HepG2 (cell line): ENCODE measurements around the gene GDA. TPM values are rescaled to one million over a fixed set of nuclear protein-coding genes. Genes with fewer than 3 reads are reported as not detected.
"Not testable (repeated sequence)": the region's sequence is repeated elsewhere in the genome, so short reads cannot be mapped to it uniquely, and the experiment has no call there.

Source experiments
- ATAC-seq: fragments of 200-7000 bp; cut with Tn5 transposase; 3 replicates; pipeline ENCODE4 v1.9.1; 2020; ENCODE audit warnings: mild to moderate bottlenecking, moderate library complexity
- BruUV-seq: library from RNA; stranded (reverse); fragments of 400-500 nt; replicated peaks from 2 replicates; lab custom pipeline; 2021; lab: Mats Ljungman, UMichigan
- CTCF ChIA-PET: fragments of 300-600 bp; formaldehyde crosslinking; extraction: SDS; loops from one replicate; lab custom pipeline; 2021; ENCODE audit warnings: low total read pairs, inconsistent platforms, low intra/inter-chr PET ratio; lab: Yijun Ruan, JAX
- POLR2A ChIA-PET: fragments of 350-600 bp; sonication (Branson Sonifier 250); formaldehyde crosslinking; loops from one replicate; lab custom pipeline; 2020; ENCODE audit warnings: antibody characterized with exemption, inconsistent platforms; lab: Yijun Ruan, JAX
- DNase-seq: peaks from one replicate; pipeline ENCODE4 v3.0.0-alpha.2; 2015; ENCODE audit warnings: low spot score
- FAIRE-seq: peaks from 3 replicates; lab custom pipeline; 2011; peaks lifted over from hg19 to GRCh38; lab: Jason Lieb, UNC
- H2AFZ ChIP-seq: one replicate; pipeline ENCODE4 v1.6.1; 2011; ENCODE audit warnings: low read length, inconsistent platforms
- H3K27ac ChIP-seq: fragments of 300-600 bp; 3 replicates; pipeline ENCODE4 v1.8.0; 2011; ENCODE audit warnings: mixed run types, mild to moderate bottlenecking, mixed read lengths, low read length, inconsistent platforms; ENCODE audit not compliant: insufficient read depth; ENCODE audit errors: extremely low read length
- H3K27me3 ChIP-seq, 2 experiments: fragments of 200-600 bp in 1 of 2; 2 replicates in 1 of 2; 3 replicates in 1 of 2; pipeline versions ENCODE4 v1.6.0 to v1.8.0; 2011; ENCODE audit warnings: low read length in 2 of 2, mild to moderate bottlenecking in 2 of 2, moderate library complexity in 2 of 2, inconsistent platforms in 1 of 2; ENCODE audit not compliant: insufficient read depth in 2 of 2, control insufficient read depth in 1 of 2
- H3K36me3 ChIP-seq, 2 experiments: fragments of 200-600 bp in 1 of 2; replicated peaks in 1 of 2; 2 replicates in 1 of 2; 3 replicates in 1 of 2; pipeline versions ENCODE4 v1.5.1 to v1.8.0; 2011; ENCODE audit warnings: low read length in 2 of 2, inconsistent platforms in 1 of 2; ENCODE audit not compliant: insufficient read depth in 2 of 2, control insufficient read depth in 1 of 2
- H3K4me1 ChIP-seq: 2 replicates; pipeline ENCODE4 v1.5.1; 2012; ENCODE audit warnings: low read length, inconsistent platforms; ENCODE audit not compliant: insufficient read depth
- H3K4me2 ChIP-seq: 2 replicates; pipeline ENCODE4 v1.6.0; 2011; ENCODE audit warnings: low read depth, low read length, inconsistent platforms
- H3K4me3 ChIP-seq, 3 experiments: fragments of 200-600 bp in 1 of 3; sonication (generic), shearing (Covaris generic) in 1 of 3; replicated peaks in 1 of 3; 2 replicates each; pipeline ENCODE4 v1.5.1; 2011 to 2016; ENCODE audit warnings: low read length in 3 of 3, inconsistent platforms in 2 of 3, low read depth in 2 of 3, mild to moderate bottlenecking in 2 of 3, control low read depth in 1 of 3, mixed read lengths in 1 of 3; ENCODE audit not compliant: insufficient read depth in 1 of 3
- H3K79me2 ChIP-seq: one replicate; pipeline ENCODE4 v1.6.1; 2011; ENCODE audit warnings: low read length, inconsistent platforms; ENCODE audit not compliant: insufficient read depth
- H3K9ac ChIP-seq: 2 replicates; pipeline ENCODE4 v1.6.0; 2011; ENCODE audit warnings: mild to moderate bottlenecking, low read depth, low read length, inconsistent platforms; ENCODE audit not compliant: insufficient read depth
- H3K9me3 ChIP-seq: 2 replicates; pipeline ENCODE4 v1.5.1; 2012; ENCODE audit warnings: mild to moderate bottlenecking, low read length
- H4K20me1 ChIP-seq: 2 replicates; pipeline ENCODE4 v1.6.0; 2011; ENCODE audit warnings: inconsistent platforms, mild to moderate bottlenecking, low read length, moderate library complexity; ENCODE audit not compliant: insufficient read depth
- CBFB ChIP-seq: sonication (generic); formaldehyde crosslinking; IDR thresholded peaks from 2 replicates; pipeline ENCODE4 v1.4.0; 2020; ENCODE audit warnings: missing genetic modification reagents
- MYC ChIP-seq: sonication (generic); formaldehyde crosslinking; IDR thresholded peaks from 2 replicates; pipeline ENCODE4 v1.9.0; 2021; ENCODE audit warnings: missing genetic modification reagents, borderline replicate concordance
- ZNF121 ChIP-seq: sonication (generic); formaldehyde crosslinking; IDR thresholded peaks from 2 replicates; pipeline ENCODE4 v1.5.0; 2020; ENCODE audit warnings: mild to moderate bottlenecking, missing genetic modification reagents
- ZNF589 ChIP-seq: sonication (generic); formaldehyde crosslinking; conservative IDR thresholded peaks from 2 replicates; pipeline ENCODE4 v1.8.0; 2022; ENCODE audit warnings: mild to moderate bottlenecking, moderate library complexity, missing genetic modification reagents
- WGBS: methylation state at CpG from one replicate; pipeline ENCODE4 v1.1.6; 2017; ENCODE audit warnings: low lambda C conversion rate; 5-methylcytosine and 5-hydroxymethylcytosine counted together
- in situ Hi-C: cut with HindIII; loops from 2 replicates; pipeline ENCODE4 v1.10.0; 2017; ENCODE audit warnings: low pct_unique_long_range_greater_than_20kb; ENCODE audit not compliant: extremely low pct_ligation_motif_present
- intact Hi-C: fragments of 100-400 bp; cut with micrococcal nuclease; formaldehyde crosslinking; loops from one replicate; pipeline ENCODE4 v1.10.0; 2022; ENCODE audit not compliant: unreplicated experiment
- polyA plus RNA-seq, 8 experiments: library from polyadenylated mRNA; depleted of rRNA in 3 of 8; stranded (reverse) in 7 of 8; unstranded in 1 of 8; fragments of >200 nt; fragmentation: Illumina TruSeq in 4 of 8; extraction: Trizol in 4 of 8; gene quantifications; 2 replicates each; pipeline versions ENCODE4 v1.2.1 to v1.2.3, GENCODE V29; 2011 to 2016; ENCODE audit warnings: low read depth in 4 of 8, missing spikeins in 1 of 8, mixed read lengths in 1 of 8; ENCODE audit not compliant: insufficient read depth in 1 of 8
- total RNA-seq, 5 experiments: library from RNA; depleted of rRNA; stranded (reverse); fragments of >200 nt; fragmentation: Illumina TruSeq; extraction: Trizol; gene quantifications; 2 replicates each; pipeline ENCODE4 v1.2.3, GENCODE V29; 2016; ENCODE audit warnings: low read depth in 1 of 5
- TF ChIP-seq, protein P1 (sequence below): conservative IDR thresholded peaks from 2 replicates; pipeline ENCODE4 v1.6.1; 2018; ENCODE audit warnings: missing genetic modification reagents
- TF ChIP-seq, protein P2 (sequence below): sonication (generic); formaldehyde crosslinking; IDR thresholded peaks from 2 replicates; pipeline ENCODE4 v1.8.1; 2022; ENCODE audit warnings: low read depth, mild to moderate bottlenecking, missing genetic modification reagents
- TF ChIP-seq, protein P3 (sequence below): sonication (generic); formaldehyde crosslinking; IDR thresholded peaks from 2 replicates; pipeline ENCODE4 v1.4.0; 2020; ENCODE audit warnings: mild to moderate bottlenecking, missing genetic modification reagents
- TF ChIP-seq, protein P4 (sequence below): sonication (generic); formaldehyde crosslinking; IDR thresholded peaks from 2 replicates; pipeline ENCODE4 v1.5.0; 2020; ENCODE audit warnings: mild to moderate bottlenecking, missing genetic modification reagents, moderate library complexity

The GDA gene
- total and polyA plus RNA-seq, 2 of the 13 experiments (the other 11 are each of a cell fraction or from before 2014, with no cell fraction given), result 0.15 to 0.99 TPM

DNA sequence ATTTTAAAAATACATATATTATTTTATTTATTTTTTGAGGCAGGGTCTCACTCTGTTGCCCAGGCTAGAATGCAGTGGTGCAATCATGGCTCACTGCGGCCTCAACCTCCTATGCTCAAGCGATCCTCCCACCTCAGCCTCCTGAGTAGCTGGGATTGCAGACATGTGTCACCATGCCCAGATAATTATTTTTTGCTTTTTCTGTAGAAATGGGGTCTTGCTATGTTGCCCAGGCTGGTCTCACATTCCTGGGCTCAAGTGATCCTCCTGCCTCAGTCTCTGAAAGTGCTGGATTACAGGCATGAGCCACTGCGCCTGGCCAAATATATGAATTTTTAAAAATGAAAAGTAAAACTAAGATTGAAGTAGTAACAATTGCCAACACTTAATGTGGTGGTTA lies 121.1 kb downstream of the GDA start:
- POLR2A ChIA-PET, H4K20me1 ChIP-seq, H3K9me3 ChIP-seq, BruUV-seq, H3K27me3 ChIP-seq, H2AFZ ChIP-seq, H3K4me3 ChIP-seq, DNase-seq, intact Hi-C loops, H3K9ac ChIP-seq, ATAC-seq, H3K4me2 ChIP-seq, H3K79me2 ChIP-seq, H3K27ac ChIP-seq, FAIRE-seq, H3K36me3 ChIP-seq, H3K4me1 ChIP-seq: not testable (repeated sequence)
- peak; percentile 53 for TF ChIP-seq ZNF121 (CRISPR knock-in tag)
- in situ Hi-C loops, result loop anchor here (5.0 kb wide), 2 partner anchors 68 to 233 kb away; no protein-coding TSS in a partner anchor
- CTCF ChIA-PET, result interaction anchor here (1.5 kb wide), 1 partner anchor 67 kb away, joined by 4 read pairs; no protein-coding TSS in a partner anchor
- 76% methylated on average over 3 of the region's 3 CpGs for WGBS

DNA sequence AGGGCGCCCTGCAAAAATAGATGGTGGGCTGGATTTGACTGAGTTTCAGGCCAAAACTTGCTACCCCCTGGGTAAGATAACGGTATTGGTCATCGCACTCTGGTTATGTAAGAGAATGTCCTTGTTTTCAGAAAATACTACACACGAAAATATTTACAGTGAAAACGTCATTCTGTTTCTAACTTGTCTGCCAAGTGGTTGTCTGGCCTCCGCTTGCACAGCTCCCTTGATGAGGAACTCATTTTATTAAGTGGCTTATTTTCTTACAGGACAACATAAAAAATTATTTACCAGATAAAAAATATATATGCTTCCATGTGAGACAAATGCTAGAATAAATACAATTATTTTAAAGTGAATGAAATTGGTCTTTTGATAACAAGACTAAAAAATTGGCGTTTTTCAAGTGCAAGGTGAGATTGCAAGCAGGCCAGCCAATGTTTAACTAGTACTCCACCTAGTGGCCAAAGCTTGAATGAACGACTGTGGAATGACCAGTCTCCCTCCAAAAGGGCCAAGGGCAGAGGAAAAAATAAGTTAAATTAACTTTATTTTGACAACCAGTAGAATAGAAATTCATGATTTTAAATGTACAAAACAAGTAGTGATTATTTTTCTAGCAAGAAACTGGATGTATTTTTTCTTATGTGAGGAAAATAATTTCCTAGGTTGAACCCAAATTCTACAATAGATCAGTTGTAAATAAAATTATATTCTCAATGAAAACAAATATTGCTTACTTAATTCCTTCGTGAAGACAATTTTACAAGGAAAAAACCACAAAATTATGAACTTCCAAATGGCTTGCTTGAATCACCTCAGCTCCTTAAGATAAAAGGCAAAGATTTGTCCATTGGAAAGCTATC lies 122.6 kb downstream of the GDA start:
- Histone ChIP-seq H3K4me3 (no peak overlapping the region), H3K4me2 (no peak overlapping the region), H3K79me2 (no peaks in the 10 kb centered on the region), H3K27me3 (no peaks in the 10 kb centered on the region), H2AFZ (no peak overlapping the region), H3K9ac (no peak overlapping the region), H4K20me1 (no peaks in the 10 kb centered on the region), H3K27ac (no peak overlapping the region), H3K36me3 (no peaks in the 10 kb centered on the region), H3K4me1 (no peaks in the 10 kb centered on the region), H3K9me3 (no peaks in the 10 kb centered on the region)
- ATAC-seq (peak; percentile 73), DNase-seq (peak; percentile 46), FAIRE-seq (peak; percentile 86)
- WGBS, result 25% methylated on average over 9 of the region's 9 CpGs
- no TSS peak for BruUV-seq
- ChIA-PET POLR2A (no interaction called here), CTCF (interaction anchor here (1.5 to 2.8 kb wide), 3 partner anchors 69 to 321 kb away, joined by 4 to 51 read pairs (median 16); no protein-coding TSS in a partner anchor)
- intact Hi-C loops (loop anchor here (1.0 kb wide), 2 partner anchors 69 to 233 kb away; no protein-coding TSS in a partner anchor), in situ Hi-C loops (loop anchor here (5.0 kb wide), 2 partner anchors 70 to 235 kb away; no protein-coding TSS in a partner anchor)
- no peak for TF ChIP-seq MYC (CRISPR knock-in tag)
- TF ChIP-seq, protein P1, sequence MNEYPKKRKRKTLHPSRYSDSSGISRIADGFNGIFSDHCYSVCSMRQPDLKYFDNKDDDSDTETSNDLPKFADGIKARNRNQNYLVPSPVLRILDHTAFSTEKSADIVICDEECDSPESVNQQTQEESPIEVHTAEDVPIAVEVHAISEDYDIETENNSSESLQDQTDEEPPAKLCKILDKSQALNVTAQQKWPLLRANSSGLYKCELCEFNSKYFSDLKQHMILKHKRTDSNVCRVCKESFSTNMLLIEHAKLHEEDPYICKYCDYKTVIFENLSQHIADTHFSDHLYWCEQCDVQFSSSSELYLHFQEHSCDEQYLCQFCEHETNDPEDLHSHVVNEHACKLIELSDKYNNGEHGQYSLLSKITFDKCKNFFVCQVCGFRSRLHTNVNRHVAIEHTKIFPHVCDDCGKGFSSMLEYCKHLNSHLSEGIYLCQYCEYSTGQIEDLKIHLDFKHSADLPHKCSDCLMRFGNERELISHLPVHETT (CRISPR knock-in tag), result no peak
- TF ChIP-seq, protein P2, sequence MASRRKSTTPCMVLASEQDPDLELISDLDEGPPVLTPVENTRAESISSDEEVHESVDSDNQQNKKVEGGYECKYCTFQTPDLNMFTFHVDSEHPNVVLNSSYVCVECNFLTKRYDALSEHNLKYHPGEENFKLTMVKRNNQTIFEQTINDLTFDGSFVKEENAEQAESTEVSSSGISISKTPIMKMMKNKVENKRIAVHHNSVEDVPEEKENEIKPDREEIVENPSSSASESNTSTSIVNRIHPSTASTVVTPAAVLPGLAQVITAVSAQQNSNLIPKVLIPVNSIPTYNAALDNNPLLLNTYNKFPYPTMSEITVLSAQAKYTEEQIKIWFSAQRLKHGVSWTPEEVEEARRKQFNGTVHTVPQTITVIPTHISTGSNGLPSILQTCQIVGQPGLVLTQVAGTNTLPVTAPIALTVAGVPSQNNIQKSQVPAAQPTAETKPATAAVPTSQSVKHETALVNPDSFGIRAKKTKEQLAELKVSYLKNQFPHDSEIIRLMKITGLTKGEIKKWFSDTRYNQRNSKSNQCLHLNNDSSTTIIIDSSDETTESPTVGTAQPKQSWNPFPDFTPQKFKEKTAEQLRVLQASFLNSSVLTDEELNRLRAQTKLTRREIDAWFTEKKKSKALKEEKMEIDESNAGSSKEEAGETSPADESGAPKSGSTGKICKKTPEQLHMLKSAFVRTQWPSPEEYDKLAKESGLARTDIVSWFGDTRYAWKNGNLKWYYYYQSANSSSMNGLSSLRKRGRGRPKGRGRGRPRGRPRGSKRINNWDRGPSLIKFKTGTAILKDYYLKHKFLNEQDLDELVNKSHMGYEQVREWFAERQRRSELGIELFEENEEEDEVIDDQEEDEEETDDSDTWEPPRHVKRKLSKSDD (CRISPR knock-in tag), result no peak
- TF ChIP-seq CBFB, result no peak
- TF ChIP-seq, protein P3, sequence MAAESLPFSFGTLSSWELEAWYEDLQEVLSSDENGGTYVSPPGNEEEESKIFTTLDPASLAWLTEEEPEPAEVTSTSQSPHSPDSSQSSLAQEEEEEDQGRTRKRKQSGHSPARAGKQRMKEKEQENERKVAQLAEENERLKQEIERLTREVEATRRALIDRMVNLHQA (CRISPR knock-in tag), result no peak
- TF ChIP-seq, protein P4, sequence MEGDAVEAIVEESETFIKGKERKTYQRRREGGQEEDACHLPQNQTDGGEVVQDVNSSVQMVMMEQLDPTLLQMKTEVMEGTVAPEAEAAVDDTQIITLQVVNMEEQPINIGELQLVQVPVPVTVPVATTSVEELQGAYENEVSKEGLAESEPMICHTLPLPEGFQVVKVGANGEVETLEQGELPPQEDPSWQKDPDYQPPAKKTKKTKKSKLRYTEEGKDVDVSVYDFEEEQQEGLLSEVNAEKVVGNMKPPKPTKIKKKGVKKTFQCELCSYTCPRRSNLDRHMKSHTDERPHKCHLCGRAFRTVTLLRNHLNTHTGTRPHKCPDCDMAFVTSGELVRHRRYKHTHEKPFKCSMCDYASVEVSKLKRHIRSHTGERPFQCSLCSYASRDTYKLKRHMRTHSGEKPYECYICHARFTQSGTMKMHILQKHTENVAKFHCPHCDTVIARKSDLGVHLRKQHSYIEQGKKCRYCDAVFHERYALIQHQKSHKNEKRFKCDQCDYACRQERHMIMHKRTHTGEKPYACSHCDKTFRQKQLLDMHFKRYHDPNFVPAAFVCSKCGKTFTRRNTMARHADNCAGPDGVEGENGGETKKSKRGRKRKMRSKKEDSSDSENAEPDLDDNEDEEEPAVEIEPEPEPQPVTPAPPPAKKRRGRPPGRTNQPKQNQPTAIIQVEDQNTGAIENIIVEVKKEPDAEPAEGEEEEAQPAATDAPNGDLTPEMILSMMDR (CRISPR knock-in tag), result peak; percentile 81
- no peak for TF ChIP-seq ZNF589 (CRISPR knock-in tag)
